Measurements from ENCODE around the gene CHRND.

The CHRND gene

GRCh38 chr2:232487385-232488096 lies 38.4 kb upstream of the CHRND start, which contains the start of gene ECEL1:
Gene ECEL1, minus strand, starts transcription at chr2:232487834. Its CDS starts 1,181 bp downstream, at chr2:232486653.
- no peak for DNase-seq

- no peak for DNase-seq
These were observed 37.8 kb upstream of the CHRND start for GRCh38 chr2:232488097-232488711.

GRCh38 chr2:232488721-232489300 lies 37.1 kb upstream of the CHRND start:
- DNase-seq = no peak

GRCh38 chr2:232489516-232490220 lies 36.3 kb upstream of the CHRND start:
- DNase-seq = no peak

- DNase-seq = no peak
These were observed 35.5 kb upstream of the CHRND start for GRCh38 chr2:232490221-232491138.

GRCh38 chr2:232491139-232491780 lies 34.7 kb upstream of the CHRND start:
- DNase-seq = no peak

GRCh38 chr2:232492236-232492848 lies 33.6 kb upstream of the CHRND start:
- DNase-seq = no peak

GRCh38 chr2:232492963-232493700 lies 32.8 kb upstream of the CHRND start:
- no peak for DNase-seq

GRCh38 chr2:232493701-232494474 lies 32.1 kb upstream of the CHRND start:
- no peak for DNase-seq

GRCh38 chr2:232494542-232494941 lies 31.4 kb upstream of the CHRND start:
- no peak for DNase-seq

- DNase-seq = no peak
These were observed 30.7 kb upstream of the CHRND start for GRCh38 chr2:232495292-232495691.

- no peak for DNase-seq
These were observed 29.3 kb upstream of the CHRND start for GRCh38 chr2:232496501-232497270.

GRCh38 chr2:232497348-232497747 lies 28.6 kb upstream of the CHRND start:
- no peak for DNase-seq

GRCh38 chr2:232498452-232498851 lies 27.5 kb upstream of the CHRND start:
- DNase-seq = no peak

- DNase-seq = no peak
These were observed 24.6 kb upstream of the CHRND start for GRCh38 chr2:232501331-232501771.

GRCh38 chr2:232501794-232502390 lies 24.1 kb upstream of the CHRND start:
- no peak for DNase-seq

GRCh38 chr2:232502511-232502910 lies 23.4 kb upstream of the CHRND start:
- no peak for DNase-seq
